CD4-positive, alpha-beta T cell (primary cell): ENCODE results near the gene SPNS3. TPM values are rescaled to one million over a fixed set of nuclear protein-coding genes. Genes with fewer than 3 reads are reported as not detected.

Experiments
- ATAC-seq: fragments of 200-7000 bp; cut with Tn5 transposase; one replicate; pipeline ENCODE4 v1.10.0; 2022; ENCODE audit warnings: mild to moderate bottlenecking; ENCODE audit not compliant: poor library complexity
- CTCF ChIA-PET: fragments of 350-600 bp; sonication (Branson Sonifier 250); formaldehyde crosslinking; loops from one replicate; lab custom pipeline; 2021; ENCODE audit warnings: antibody characterized with exemption, inconsistent platforms; lab: Charles Lee
- POLR2A ChIA-PET: fragments of 350-600 bp; sonication (Branson Sonifier 250); formaldehyde crosslinking; loops from one replicate; lab custom pipeline; 2021; ENCODE audit warnings: antibody characterized with exemption, inconsistent platforms; lab: Charles Lee
- DNase-seq, 14 experiments: peaks; one replicate each; pipeline ENCODE4 v3.0.0-alpha.2; 2013 to 2020; ENCODE audit warnings: mixed read lengths in 2 of 14
- H3K27ac ChIP-seq, 2 donors: one replicate each; pipeline versions ENCODE4 v1.5.1 to v1.7.0; 2013; ENCODE audit warnings: low read length in 2 of 2, low read depth in 1 of 2, mild to moderate bottlenecking in 1 of 2
- H3K27me3 ChIP-seq, 2 experiments: 1 replicate in 1 of 2; 2 replicates in 1 of 2; pipeline versions ENCODE4 v1.6.1 to v1.7.0; 2013; ENCODE audit warnings: low read length in 2 of 2, control low read depth in 1 of 2, mild to moderate bottlenecking in 1 of 2, moderate library complexity in 1 of 2; ENCODE audit not compliant: insufficient read depth in 2 of 2, control insufficient read depth in 1 of 2
- H3K36me3 ChIP-seq: one replicate; pipeline ENCODE4 v1.6.1; 2013; ENCODE audit warnings: low read length, control low read depth; ENCODE audit not compliant: insufficient read depth
- H3K4me1 ChIP-seq: one replicate; pipeline ENCODE4 v1.6.1; 2013; ENCODE audit warnings: low read length, control low read depth; ENCODE audit not compliant: insufficient read depth
- H3K4me3 ChIP-seq: one replicate; pipeline ENCODE4 v1.5.1; 2013; ENCODE audit warnings: mild to moderate bottlenecking, low read length, moderate library complexity
- H3K9me3 ChIP-seq, 2 experiments: 1 replicate in 1 of 2; 2 replicates in 1 of 2; pipeline versions ENCODE4 v1.6.1 to v1.7.0; 2013; ENCODE audit warnings: low read length in 2 of 2, mild to moderate bottlenecking in 2 of 2, control low read depth in 1 of 2, moderate library complexity in 1 of 2; ENCODE audit not compliant: control insufficient read depth in 1 of 2, insufficient read depth in 1 of 2
- H3K27ac Mint-ChIP-seq: one replicate; pipeline ENCODE4 v1.8.0; 2020; ENCODE audit warnings: mixed read lengths
- H3K27me3 Mint-ChIP-seq: one replicate; pipeline ENCODE4 v1.8.0; 2021; ENCODE audit warnings: mixed read lengths
- H3K36me3 Mint-ChIP-seq: one replicate; pipeline ENCODE4 v1.8.0; 2021; ENCODE audit warnings: low read depth, mixed read lengths
- H3K4me1 Mint-ChIP-seq: one replicate; pipeline ENCODE4 v1.8.0; 2021; ENCODE audit warnings: low read depth, mixed read lengths
- H3K4me3 Mint-ChIP-seq: one replicate; pipeline ENCODE4 v1.8.0; 2020; ENCODE audit warnings: mild to moderate bottlenecking, mixed read lengths
- H3K9me3 Mint-ChIP-seq: one replicate; pipeline ENCODE4 v1.8.0; 2020; ENCODE audit warnings: mixed read lengths
- intact Hi-C, 2 experiments: fragments of 100-400 bp; cut with DNase I in 1 of 2; cut with micrococcal nuclease in 1 of 2; formaldehyde crosslinking; loops; one replicate each; pipeline versions ENCODE4 v1.15.1 to v1.9.0; 2023 to 2025; cut with DNase I, micrococcal nuclease
- total RNA-seq, 174 experiments: library from RNA in 2 of 174; stranded (reverse) in 2 of 174; gene quantifications; one replicate each; pipeline ENCODE4 v1.2.3 and lab custom pipeline; 2021 to 2026
- TF ChIP-seq, protein P1 (sequence below): fragments of 200-600 bp; IDR thresholded peaks from one replicate; pipeline ENCODE4 v1.8.0; 2022; ENCODE audit warnings: antibody characterized with exemption, mild to moderate bottlenecking

Gene SPNS3
- total RNA-seq, 2 experiments from 2014 or later, result 2.3 to 2.5 TPM

DNA sequence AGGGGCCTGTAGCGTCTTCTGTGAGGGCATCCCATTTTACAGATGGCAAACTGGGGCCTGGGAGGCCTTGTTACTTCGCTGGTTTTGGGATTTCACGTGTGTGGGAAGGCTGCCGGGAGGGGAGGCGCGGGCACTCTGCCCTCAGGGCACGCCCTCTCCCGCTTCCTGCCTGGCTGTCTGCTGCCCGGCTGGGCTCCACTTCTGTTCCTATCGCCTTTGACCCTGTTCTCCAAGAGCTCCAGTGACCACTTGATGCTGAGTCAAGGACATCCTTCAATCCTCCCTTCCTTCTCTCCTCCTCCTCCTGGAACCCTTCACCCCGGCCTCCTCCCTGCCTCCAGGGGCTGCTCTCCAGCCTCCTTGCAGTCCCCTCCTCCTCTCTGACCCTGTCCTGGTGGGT is 16.0 kb downstream of the SPNS3 start:
- no peak for DNase-seq
- Mint-ChIP-seq H3K27ac (no peak overlapping the region), H3K4me3 (no peak overlapping the region), H3K4me1 (no peaks in the 10 kb centered on the region), H3K9me3 (no peaks in the 10 kb centered on the region), H3K27me3 (no peaks in the 10 kb centered on the region), H3K36me3 (no peaks in the 10 kb centered on the region)
- no peaks in the 10 kb centered on the region for H3K27me3 ChIP-seq
- ChIA-PET POLR2A (no interaction called here), CTCF (no interaction called here)
- peaks cover 5% of the 10 kb centered on the region for H3K4me1 ChIP-seq
- intact Hi-C loops, result no loop called here
- ATAC-seq, result no peak
- no peak overlapping the region for H3K27ac ChIP-seq
- no peaks in the 10 kb centered on the region for H3K36me3 ChIP-seq
- TF ChIP-seq, protein P1, sequence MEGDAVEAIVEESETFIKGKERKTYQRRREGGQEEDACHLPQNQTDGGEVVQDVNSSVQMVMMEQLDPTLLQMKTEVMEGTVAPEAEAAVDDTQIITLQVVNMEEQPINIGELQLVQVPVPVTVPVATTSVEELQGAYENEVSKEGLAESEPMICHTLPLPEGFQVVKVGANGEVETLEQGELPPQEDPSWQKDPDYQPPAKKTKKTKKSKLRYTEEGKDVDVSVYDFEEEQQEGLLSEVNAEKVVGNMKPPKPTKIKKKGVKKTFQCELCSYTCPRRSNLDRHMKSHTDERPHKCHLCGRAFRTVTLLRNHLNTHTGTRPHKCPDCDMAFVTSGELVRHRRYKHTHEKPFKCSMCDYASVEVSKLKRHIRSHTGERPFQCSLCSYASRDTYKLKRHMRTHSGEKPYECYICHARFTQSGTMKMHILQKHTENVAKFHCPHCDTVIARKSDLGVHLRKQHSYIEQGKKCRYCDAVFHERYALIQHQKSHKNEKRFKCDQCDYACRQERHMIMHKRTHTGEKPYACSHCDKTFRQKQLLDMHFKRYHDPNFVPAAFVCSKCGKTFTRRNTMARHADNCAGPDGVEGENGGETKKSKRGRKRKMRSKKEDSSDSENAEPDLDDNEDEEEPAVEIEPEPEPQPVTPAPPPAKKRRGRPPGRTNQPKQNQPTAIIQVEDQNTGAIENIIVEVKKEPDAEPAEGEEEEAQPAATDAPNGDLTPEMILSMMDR, result no peak
- H3K9me3 ChIP-seq, result no peaks in the 10 kb centered on the region
- no peak overlapping the region for H3K4me3 ChIP-seq

DNA sequence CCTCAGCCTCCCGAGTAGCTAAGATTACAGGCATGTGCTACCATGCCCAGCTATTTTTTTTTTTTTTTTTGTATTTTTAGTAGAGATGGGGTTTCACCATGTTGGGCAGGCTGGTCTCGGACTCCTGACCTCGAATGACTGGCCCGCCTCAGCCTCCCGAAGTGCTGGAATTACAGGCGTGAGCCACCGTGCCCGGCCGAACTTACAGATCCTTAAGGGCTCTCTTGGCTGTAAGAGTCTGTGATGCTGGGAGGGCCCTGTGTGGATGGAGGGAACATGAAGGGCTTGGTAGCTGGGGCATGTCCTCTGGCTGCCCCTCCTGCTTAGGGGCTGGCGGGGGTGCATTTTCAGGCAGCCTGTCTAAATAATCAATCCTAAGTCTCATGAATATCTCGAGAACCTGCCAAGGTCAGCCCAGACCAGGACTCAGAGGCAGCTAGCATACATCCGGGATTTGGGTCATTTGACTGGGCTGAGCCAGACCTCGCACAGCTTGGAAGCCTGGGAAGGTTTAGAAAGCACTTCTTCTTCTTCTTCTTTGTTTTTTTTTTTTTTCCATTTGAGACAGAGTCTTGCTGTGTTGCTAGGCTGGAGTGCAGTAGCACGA is 17.1 kb downstream of the SPNS3 start:
- Mint-ChIP-seq H3K27me3 (no peaks in the 10 kb centered on the region), H3K9me3 (no peaks in the 10 kb centered on the region), H3K36me3 (no peaks in the 10 kb centered on the region), H3K4me3 (no peak overlapping the region), H3K27ac (no peak overlapping the region), H3K4me1 (no peaks in the 10 kb centered on the region)
- Histone ChIP-seq H3K27me3 (no peaks in the 10 kb centered on the region), H3K27ac (no peak overlapping the region), H3K36me3 (no peaks in the 10 kb centered on the region), H3K9me3 (no peaks in the 10 kb centered on the region), H3K4me1 (peaks cover 5% of the 10 kb centered on the region), H3K4me3 (no peak overlapping the region)
- ATAC-seq (no peak), DNase-seq (no peak)
- ChIA-PET POLR2A (no interaction called here), CTCF (no interaction called here)
- TF ChIP-seq, protein P1, result no peak
- intact Hi-C loops, result no loop called here

DNA sequence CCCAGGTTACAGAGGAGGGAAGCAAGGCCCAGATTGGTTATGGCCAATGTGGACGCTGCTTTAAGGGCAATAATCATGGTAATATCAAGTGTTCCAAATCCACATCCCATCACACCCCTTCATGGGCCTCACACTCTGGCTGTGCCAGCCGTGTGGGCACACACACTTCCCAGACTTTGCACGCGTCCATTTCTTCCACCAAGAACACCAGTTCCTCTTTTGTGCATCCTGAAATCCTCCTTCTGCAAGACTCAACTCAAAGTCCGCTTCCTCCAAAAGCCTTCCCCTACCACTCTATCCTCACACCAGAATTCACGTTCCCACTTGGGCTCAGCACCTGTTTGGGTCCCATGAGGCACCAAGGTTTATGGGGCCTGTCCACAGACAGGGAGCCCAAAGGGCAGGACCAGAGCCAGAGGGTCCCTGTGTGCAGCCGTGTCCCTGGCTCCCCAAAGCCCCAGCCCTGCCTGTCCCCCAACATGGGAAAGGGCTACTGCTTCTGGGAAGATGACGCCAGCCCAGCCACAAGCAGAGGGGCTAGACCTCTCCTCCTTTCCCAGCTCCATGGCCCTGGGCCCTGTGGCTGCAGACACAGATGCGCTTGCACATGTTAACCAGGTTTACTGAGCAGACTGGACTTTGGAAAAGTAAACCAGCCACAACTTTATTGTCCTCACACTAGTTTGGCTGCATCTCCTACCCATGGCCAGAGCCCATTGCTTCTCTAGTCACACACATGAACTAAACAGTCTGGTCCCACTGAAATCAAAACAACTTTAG is 20.3 kb downstream of the SPNS3 start:
- Histone ChIP-seq H3K27ac (no peak overlapping the region), H3K36me3 (no peaks in the 10 kb centered on the region), H3K27me3 (no peaks in the 10 kb centered on the region), H3K4me1 (peaks cover 5% of the 10 kb centered on the region), H3K9me3 (no peaks in the 10 kb centered on the region), H3K4me3 (no peak overlapping the region)
- H3K4me1 Mint-ChIP-seq, result no peaks in the 10 kb centered on the region
- CTCF ChIA-PET, result no interaction called here
- H3K27ac Mint-ChIP-seq, result no peak overlapping the region
- ATAC-seq (no peak), DNase-seq (no peak)
- TF ChIP-seq, protein P1, result no peak
- POLR2A ChIA-PET, result no interaction called here
- intact Hi-C loops, result no loop called here
- H3K4me3 Mint-ChIP-seq, result no peak overlapping the region
- no peaks in the 10 kb centered on the region for H3K36me3 Mint-ChIP-seq
- no peaks in the 10 kb centered on the region for H3K27me3 Mint-ChIP-seq
- H3K9me3 Mint-ChIP-seq, result no peaks in the 10 kb centered on the region
